NCI-H1105 (cell line): ENCODE data around the gene CD58.
"Not testable (repeated sequence)": the region's sequence is repeated elsewhere in the genome, so short reads cannot be mapped to it uniquely, and the experiment has no call there.

Experiments
- DNase-seq: peaks from one replicate; lab custom pipeline; 2025; lab: John Stamatoyannopoulos, UW

Gene CD58

GRCh38 chr1:116571215-116571919 is 541 bp upstream of the CD58 start:
- DNase-seq, result no peak

- no peak for DNase-seq
These were observed 959 bp downstream of the CD58 start for GRCh38 chr1:116569776-116570357.

DNA sequence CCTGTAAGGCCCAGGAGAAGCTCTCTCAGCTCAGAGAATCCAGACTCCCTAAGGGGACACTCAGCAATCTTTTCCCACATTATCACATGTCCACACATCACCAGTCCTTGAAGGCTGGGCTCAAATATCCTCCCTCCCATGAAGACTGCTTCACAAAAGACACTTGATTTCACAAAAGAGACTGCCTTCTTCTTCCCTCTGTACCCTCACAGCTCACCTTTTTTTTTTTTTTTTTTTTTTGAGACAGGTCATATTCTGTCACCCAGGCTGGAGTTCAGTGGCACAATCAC is 1.5 kb downstream of the CD58 start:
- no peak for DNase-seq

DNA sequence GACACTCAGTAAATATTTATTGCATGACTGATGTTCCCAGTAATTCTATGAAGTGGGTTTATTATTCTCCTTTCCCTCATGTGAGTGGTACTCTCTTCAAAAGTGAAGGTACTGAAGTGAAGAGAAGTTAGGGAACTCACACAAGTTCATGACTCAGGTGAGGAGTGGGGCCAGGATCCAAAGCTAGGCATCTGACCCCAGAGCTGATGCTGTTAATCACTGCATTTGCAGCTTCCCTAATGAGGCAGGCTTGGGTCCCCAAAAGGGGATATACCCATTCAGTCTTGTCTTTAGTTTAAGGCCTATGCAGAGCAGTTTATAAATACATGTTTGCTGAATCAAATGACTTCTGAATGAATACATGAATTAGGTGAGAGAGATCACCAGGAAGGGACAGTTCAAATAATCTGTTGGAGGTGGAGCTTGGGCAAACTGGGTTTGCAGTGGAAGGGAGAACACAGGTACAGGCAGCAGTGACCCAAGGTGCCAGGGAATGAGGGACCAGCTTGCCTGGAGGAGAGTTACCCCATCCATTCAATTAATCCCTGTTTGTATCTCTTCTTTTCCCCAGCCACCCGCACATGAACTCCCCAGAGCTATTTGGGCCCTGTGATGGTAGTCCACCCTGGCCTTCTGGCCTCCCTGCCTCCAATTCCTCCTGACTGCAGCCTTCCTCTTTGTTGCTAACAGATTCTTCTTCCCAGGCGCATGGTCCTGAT is 2.0 kb downstream of the CD58 start:
- DNase-seq, result no peak

GRCh38 chr1:116567790-116568661 is 2.8 kb downstream of the CD58 start:
- DNase-seq, result no peak

DNA sequence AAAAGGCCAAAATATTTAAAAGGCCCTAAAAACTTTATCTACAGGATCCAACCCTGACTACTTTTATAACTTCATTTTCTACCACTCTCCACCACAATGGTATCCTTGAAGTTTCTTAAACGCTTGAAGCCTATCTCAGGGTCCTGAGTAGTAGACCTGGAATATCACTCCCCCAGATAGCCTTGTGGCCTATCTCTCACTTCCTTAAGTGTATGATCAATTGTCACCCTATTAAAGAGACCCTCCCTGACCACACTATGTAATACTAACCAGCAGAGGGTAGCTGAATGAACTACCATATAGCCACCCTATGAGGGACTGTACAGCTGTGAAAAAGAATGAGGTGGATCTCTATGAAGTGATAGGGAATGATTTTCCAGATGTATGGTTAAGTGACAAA is 5.6 kb downstream of the CD58 start:
- no peak for DNase-seq

GRCh38 chr1:116564426-116564825 is 6.4 kb downstream of the CD58 start:
- DNase-seq, result no peak

DNA sequence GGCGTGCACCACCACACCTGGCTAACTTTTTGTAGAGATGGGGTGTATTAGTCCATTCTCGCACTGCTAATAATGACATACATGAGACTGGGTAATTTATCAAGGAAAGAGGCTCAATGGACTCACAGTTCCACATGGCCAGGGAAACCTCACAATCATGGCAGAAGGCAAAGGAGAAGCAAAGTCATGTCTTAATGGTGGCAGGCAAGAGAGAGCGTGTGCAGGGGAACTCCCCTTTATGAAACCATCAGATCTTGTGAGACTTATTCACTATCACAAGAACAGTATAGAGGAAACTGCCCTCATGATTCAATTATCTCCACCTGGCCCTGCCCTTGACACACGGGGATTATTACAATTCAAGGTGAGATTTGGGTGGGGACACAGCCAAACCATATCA is 8.4 kb downstream of the CD58 start:
- not testable (repeated sequence) for DNase-seq

- DNase-seq, result no peak
These were observed 9.3 kb downstream of the CD58 start for GRCh38 chr1:116561563-116561962.

DNA sequence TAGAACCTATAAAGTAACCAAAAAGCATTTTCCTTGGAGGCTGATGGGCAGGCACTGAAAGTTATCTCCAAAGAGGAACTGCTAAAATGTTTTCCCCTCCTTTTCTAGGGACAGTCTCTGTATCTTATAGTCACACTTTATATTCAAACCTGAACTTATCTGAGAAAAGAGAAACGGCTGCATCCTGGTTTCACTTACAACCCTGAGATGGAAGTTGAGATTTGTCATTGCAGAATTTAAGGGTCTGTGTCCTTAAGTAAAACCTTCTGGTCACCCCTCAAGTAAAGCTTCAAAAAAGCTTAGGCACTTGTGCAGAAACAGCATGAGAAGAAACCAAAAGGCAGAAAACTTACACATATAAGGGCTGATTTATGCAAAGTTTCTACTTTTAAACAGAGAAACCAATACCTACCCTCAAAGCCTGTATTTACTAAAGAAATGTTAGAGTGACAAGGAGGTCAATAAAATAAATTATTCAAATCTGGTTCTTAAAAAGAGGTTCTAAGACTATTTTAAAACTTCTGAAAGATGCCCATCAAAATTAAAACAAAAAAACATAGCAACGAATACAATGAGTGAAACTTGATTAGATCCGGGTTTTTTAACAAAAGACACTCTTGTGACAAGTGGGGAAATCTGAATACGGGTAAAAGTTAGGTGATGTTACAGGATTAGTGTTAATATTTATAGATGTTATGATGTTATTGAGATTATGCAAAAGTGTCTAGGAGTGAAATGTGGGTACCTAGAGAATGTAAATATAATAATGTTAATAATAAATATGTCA is 9.9 kb downstream of the CD58 start:
- no peak for DNase-seq

DNA sequence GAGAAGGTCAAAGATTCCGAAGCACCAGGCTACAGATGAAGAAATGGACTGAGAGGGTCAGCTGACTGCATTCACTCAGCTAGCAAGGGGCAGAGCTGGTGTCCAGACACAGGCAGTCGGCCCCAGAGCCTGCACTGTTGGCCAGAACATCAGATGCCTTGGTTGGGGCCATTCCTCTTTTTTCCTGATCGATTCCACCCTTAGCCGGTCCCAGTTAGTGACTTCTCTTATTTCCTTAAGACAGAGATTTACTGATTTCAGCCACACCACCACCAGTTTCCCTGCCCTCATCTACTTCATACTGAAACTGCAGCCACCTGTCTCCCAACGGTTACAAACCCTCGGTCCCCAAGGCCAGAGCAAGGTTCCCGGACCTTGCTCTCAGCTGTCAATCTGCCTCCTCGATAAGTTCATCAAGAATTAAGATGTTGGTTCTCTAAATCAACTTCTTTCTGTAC is 11.5 kb downstream of the CD58 start:
- no peak for DNase-seq

DNA sequence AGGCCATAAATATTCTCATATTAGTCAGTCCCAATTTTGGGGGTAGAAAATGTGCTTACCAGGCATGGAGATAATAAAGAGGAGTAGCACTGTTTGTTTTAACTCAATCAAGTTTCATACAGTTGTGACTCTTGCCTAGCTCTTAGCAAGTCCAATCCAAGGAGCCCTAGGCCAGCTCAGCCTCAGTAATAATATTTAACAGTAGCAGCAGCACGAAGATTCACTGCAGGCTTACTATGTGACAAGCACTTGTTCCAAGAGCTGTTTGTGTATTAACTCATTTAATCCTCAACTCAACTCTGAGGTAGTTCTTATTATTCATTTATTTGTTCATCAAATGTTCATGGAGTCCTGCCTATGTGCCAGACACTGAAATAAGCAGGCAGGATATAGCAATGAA is 12.3 kb downstream of the CD58 start:
- DNase-seq, result no peak

DNA sequence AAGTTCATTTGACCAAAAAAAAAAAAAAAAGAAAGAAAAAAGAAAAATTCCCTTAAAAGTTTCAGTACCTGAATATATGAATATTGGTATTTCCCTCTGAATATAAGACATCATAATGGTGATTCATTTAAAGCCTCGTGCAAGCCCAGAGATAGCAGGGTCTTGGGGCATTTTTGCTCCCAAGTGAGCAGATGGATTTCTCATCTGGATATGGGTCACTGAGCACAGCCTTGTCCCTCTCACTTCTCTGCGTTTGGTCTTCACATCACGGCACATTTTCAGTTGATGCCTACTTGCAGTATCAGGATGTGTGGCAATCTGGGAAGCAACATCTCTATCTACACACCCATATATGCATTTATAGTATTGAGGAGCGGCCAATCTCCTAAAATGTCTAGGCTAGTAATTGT is 12.7 kb downstream of the CD58 start:
- DNase-seq, result no peak

DNA sequence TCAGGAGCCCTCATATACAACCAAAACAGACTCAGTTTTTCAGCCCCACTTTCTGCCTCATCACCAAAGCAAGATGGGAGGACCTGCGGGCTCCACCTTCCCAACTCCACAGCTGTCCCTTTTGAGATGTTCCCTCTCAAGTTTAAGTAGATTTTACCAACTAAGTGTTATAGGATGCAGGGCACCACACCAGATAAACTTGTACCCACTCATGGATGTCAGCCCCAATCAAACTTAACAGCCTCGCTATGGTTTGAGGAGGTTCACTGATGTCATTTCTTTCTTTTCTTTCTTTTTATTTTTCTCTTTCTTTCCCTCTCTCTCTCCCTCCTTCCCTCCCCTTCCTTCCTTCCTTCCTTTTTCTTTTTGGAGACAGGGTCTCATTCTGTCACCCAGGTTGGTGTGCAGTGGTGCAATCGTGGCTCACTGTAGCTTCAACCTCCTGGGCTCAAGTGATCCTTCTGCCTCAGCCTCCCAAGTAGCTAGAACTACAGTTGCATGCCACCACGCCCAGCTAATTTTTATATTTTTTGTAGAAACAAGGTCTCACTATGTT is 13.4 kb downstream of the CD58 start:
- no peak for DNase-seq

GRCh38 chr1:116556289-116557006 is 14.4 kb downstream of the CD58 start:
- no peak for DNase-seq

- DNase-seq, result no peak
These were observed 15.9 kb downstream of the CD58 start for GRCh38 chr1:116554924-116555323.

- no peak for DNase-seq
These were observed 17.3 kb downstream of the CD58 start for GRCh38 chr1:116553386-116554115.

- no peak for DNase-seq
These were observed 24.4 kb downstream of the CD58 start for GRCh38 chr1:116546354-116546977.

DNA sequence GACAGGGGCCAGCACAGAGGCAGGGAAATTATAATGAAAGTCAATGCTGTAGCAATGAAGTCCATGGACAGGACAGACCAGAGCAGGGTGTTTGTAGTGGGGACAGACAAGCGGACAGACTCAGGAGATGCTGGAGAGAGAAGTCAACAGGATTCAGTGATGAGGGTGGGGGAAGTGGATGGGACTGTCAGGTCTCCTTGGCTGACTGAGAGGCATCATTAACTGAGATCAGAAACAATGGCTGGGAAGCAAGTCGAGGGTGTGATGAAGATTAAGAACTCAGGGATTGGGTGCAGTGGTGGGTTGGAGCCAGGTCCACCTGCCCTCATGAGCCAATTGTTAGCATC is 25.5 kb downstream of the CD58 start:
- no peak for DNase-seq
